DMS79 (cell line): ENCODE results near the gene ASIC5.
"Not testable (repeated sequence)": the region's sequence is repeated elsewhere in the genome, so short reads cannot be mapped to it uniquely, and the experiment has no call there.

Source experiments
- DNase-seq: peaks from one replicate; lab custom pipeline; 2025; lab: John Stamatoyannopoulos, UW

The ASIC5 gene

DNA sequence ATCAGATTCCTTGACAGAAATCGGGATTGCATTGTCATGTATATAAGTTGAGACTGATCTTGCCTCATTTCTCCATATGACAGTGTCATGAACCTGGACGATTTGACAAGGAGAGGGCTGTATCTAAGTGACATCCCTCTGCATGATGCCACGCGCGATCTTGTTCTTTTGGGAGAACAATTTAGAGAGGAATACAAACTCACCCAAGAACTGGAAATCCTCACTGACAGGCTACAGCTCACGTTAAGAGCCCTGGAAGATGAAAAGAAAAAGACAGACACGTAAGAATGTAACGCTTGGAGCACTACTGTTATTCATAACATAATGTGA is 66.3 kb downstream of the ASIC5 start:
- no peak for DNase-seq

DNA sequence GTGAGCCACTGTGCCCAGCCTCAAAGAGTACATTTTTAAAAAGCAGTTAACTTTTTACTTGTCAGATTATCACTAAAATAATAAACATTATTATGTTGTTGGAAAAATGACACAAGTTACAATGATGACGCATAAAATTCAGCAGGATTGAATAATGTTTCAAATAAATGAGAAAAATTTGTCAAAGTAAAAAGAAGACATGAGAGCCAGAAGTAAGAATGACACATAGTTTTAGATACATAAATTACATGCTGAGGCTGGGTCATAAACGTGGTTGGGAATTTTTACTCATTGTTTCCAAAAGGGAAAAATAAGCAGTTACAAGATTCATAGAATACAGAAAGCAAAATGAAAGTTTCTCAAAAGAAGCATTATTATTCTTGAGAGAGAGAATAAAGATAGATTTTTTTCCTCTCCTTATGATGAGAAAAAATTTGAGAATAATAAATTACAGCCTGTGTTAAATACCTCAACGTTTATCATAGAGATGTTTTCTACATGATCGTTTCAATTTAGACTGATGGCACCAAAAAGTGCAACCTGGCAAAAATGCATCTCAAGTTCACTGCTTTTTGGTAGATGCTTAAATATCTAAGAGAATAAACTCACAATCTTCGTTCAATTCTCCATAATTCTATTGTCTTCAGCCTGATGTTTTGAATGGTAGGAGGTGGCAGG is 66.8 kb downstream of the ASIC5 start:
- no peak for DNase-seq

DNA sequence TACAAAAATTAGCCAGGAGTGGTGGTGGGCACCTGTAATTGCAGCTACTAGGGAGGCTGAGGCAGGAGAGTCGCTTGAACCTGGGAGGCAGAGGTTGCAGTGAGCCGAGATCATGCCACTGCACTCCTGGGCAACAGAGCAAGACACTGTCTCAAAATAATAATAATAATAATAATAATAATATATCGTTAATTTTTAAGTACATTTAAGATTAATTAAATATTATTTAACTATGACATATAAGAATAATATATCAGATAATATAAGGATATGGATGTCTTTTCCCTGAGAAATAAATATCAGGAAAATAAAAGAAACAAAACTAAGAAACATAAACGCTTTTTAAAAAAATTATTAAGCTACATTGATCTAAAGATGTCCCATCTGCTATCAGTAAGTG is 68.5 kb downstream of the ASIC5 start:
- DNase-seq: not testable (repeated sequence)

GRCh38 chr4:155795991-155796390 is 70.1 kb downstream of the ASIC5 start:
- DNase-seq: no peak

DNA sequence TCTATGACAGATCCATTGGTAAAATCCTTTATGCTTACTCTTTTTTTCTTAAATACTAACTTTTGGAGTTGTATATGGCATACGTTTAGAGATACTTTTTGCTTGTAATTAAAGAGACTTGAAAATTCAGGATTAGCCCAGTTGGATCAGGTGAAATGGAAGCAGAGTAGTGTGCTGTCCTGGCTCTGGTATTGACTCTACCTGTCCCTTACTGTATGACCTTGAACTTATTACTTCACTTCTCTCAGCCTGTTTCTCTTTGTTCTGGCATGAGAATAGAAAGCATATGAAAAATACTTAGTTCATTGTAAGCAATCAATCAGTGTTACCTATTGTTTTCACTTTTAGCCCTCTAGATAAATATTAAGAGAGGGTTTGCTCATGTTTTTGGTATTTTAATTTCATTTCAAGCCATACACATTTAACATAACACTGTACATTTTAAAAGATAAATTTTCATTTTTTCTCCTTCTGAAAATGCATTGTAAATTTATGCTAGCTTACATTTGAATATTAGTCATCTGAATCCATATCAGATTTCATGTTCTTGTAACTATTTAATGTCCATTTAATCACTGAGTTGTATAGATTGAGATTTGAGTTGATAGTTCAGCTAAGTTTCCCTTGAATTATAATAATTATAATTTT is 71.4 kb downstream of the ASIC5 start:
- DNase-seq: no peak

GRCh38 chr4:155789982-155790381 is 76.1 kb downstream of the ASIC5 start:
- no peak for DNase-seq

- no peak for DNase-seq
Observed at GRCh38 chr4:155789391-155789790, 76.7 kb downstream of the ASIC5 start.

- no peak for DNase-seq
Observed at GRCh38 chr4:155787113-155787710, 78.9 kb downstream of the ASIC5 start.

GRCh38 chr4:155785828-155786227 is 80.2 kb downstream of the ASIC5 start:
- no peak for DNase-seq

GRCh38 chr4:155784637-155785036 is 81.4 kb downstream of the ASIC5 start:
- no peak for DNase-seq

DNA sequence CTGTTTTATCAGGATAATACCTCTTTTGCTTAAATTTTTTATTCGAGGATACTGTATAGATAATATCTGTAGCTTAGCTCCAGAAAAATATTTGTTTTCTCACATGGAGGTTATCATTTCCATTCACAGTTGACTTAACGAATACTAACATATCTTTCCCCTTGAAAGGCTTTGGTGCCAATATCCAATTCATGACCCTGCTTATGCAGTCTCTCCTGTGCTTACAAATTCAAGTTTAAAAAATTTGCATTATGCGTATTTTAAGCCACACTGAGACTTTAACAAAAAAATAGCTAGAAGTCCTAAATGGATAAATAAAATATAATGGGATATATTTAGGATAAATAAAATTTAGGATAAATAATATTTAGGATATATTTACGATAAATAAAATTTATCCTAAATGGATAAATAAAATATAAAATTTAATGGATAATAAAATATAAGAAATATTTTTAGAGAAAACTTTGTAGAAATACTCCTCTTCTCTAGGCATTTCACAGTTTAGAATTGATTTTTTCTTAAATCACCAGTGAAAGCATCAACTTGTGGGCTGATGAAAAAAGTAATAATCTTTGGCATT is 84.7 kb downstream of the ASIC5 start:
- DNase-seq: no peak

DNA sequence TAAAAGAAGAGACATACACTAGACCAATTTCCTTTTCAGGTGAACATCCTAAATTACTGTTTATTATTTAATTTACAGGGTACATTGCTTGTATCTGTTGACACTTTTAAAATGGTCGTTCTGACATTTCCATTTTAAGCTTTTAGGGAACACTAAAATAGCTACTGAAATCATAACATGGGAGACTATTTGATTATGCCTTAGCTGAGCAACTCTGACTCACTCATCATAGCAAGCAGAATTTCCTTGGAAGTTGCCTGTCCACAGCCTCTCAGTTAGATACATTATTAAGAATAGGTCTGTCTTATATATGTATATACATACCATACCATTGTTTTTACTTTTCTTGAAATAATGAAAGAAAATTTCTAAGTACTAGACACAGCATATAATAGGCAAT is 85.3 kb downstream of the ASIC5 start:
- no peak for DNase-seq
